Ureter (tissue), 1 donor: Measurements from ENCODE around the gene HSFY1. TPM values are rescaled to one million over a fixed set of nuclear protein-coding genes. Genes with fewer than 3 reads are reported as not detected.
"Not testable (repeated sequence)": the region's sequence is repeated elsewhere in the genome, so short reads cannot be mapped to it uniquely, and the experiment has no call there.

Experiments
- DNase-seq: peaks from one replicate; pipeline ENCODE4 v3.0.0-alpha.2; 2020; ENCODE audit warnings: low spot score
- total RNA-seq: library from RNA; stranded (reverse); gene quantifications from one replicate; pipeline ENCODE4 v1.2.4, GENCODE V29; 2023
- donor health status: DM: yes; HTN: yes; CAD: no.

The HSFY1 gene
- total RNA-seq, result not detected

GRCh38 chrY:18546420-18546819 is at the start of gene HSFY1:
TSS of gene HSFY1 (plus strand) at chrY:18546720. CDS start at chrY:18546788, 68 bp downstream.
- DNase-seq, result not testable (repeated sequence)

- not testable (repeated sequence) for DNase-seq
These were observed 42.3 kb upstream of the HSFY1 start for GRCh38 chrY:18504266-18504665.

GRCh38 chrY:18530995-18531655 is 15.4 kb upstream of the HSFY1 start:
- DNase-seq, result not testable (repeated sequence)

GRCh38 chrY:18538952-18539351 is 7.6 kb upstream of the HSFY1 start:
- DNase-seq, result not testable (repeated sequence)

GRCh38 chrY:18553132-18553531 is 6.6 kb downstream of the HSFY1 start:
- DNase-seq, result not testable (repeated sequence)

GRCh38 chrY:18565915-18566314 is 19.4 kb downstream of the HSFY1 start:
- not testable (repeated sequence) for DNase-seq

Other genes starting within 250 kb of the HSFY1 start
- not detected for gene HSFY2, start 227.0 kb downstream of the HSFY1 start, total RNA-seq